ENCODE results near the gene ANKS3.

GRCh38 chr16:4772351-4772750 lies 38.3 kb upstream of the ANKS3 start:
- TF ChIP-seq TAF1 (IDR thresholded peaks at IDR 0.05; ENCODE audit: low read depth) = no peak
- TF ChIP-seq EGR1 (IDR thresholded peaks at IDR 0.05) = no peak
- TF ChIP-seq ZBTB7A (IDR thresholded peaks at IDR 0.05; ENCODE audit: low read depth) = no peak
- TF ChIP-seq TCF12 (IDR thresholded peaks at IDR 0.05; ENCODE audit: low read depth) = no peak
- no peak for TF ChIP-seq MAX (IDR thresholded peaks at IDR 0.05)
- TF ChIP-seq EP300 (IDR thresholded peaks at IDR 0.05; ENCODE audit: borderline replicate concordance) = no peak
- no peak for TF ChIP-seq FOXM1 (IDR thresholded peaks at IDR 0.05; ENCODE audit: borderline replicate concordance, low read depth)
